ENCODE results near the gene GOLGA2. TPM values are rescaled to one million over a fixed set of nuclear protein-coding genes. Genes with fewer than 3 reads are reported as not detected.

GOLGA2 gene
- polyA plus RNA-seq (2012; ENCODE audit: insufficient read depth, insufficient read length): 49.7 TPM

- DNase-seq (ENCODE audit: low read depth, low spot score): no peak
- peak within 1 kb of the TSS; percentile 88 for H3K4me3 ChIP-seq (ENCODE audit: low read length)
Measured at GRCh38 chr9:128275198-128276007, at the start of gene GOLGA2. Gene GOLGA2 (minus strand): TSS chr9:128276007. CDS start chr9:128275976, 31 bp downstream.

- no peak overlapping the region for H3K4me3 ChIP-seq (ENCODE audit: low read length)
- DNase-seq (ENCODE audit: low read depth, low spot score): no peak
Measured at GRCh38 chr9:128324401-128324800, 48.6 kb upstream of the GOLGA2 start.

GRCh38 chr9:128323791-128324190, 48.0 kb upstream of the GOLGA2 start:
- DNase-seq (ENCODE audit: low read depth, low spot score): no peak
- H3K4me3 ChIP-seq (ENCODE audit: low read length): peak overlapping the region; percentile 63

- no peak for DNase-seq (ENCODE audit: low read depth, low spot score)
Measured at GRCh38 chr9:128323212-128323730, 47.5 kb upstream of the GOLGA2 start.

GRCh38 chr9:128322404-128323211, 46.8 kb upstream of the GOLGA2 start, which contains the start of the genes COQ4 and TRUB2:
Gene COQ4 (plus strand): TSS chr9:128322839. CDS start chr9:128322859, 20 bp downstream.
Gene TRUB2 (minus strand): TSS chr9:128322447. CDS start chr9:128322408, 39 bp downstream.
- H3K4me3 ChIP-seq (ENCODE audit: low read length): peak within 1 kb of the TSS; percentile 63
- DNase-seq (ENCODE audit: low read depth, low spot score): peak; percentile 90

More at GRCh38 chr9:128323212-128323730, 47.5 kb upstream of the GOLGA2 start:
- peak overlapping the region; percentile 63 for H3K4me3 ChIP-seq (ENCODE audit: low read length)

GRCh38 chr9:128321879-128322403, 46.1 kb upstream of the GOLGA2 start:
- DNase-seq (ENCODE audit: low read depth, low spot score): no peak
- peak overlapping the region; percentile 63 for H3K4me3 ChIP-seq (ENCODE audit: low read length)

GRCh38 chr9:128321343-128321742, 45.5 kb upstream of the GOLGA2 start:
- DNase-seq (ENCODE audit: low read depth, low spot score): no peak
- peak overlapping the region; percentile 63 for H3K4me3 ChIP-seq (ENCODE audit: low read length)

- no peak overlapping the region for H3K4me3 ChIP-seq (ENCODE audit: low read length)
- DNase-seq (ENCODE audit: low read depth, low spot score): no peak
Measured at GRCh38 chr9:128317629-128318028, 41.8 kb upstream of the GOLGA2 start.

GRCh38 chr9:128316421-128316820, 40.6 kb upstream of the GOLGA2 start:
- no peak overlapping the region for H3K4me3 ChIP-seq (ENCODE audit: low read length)
- no peak for DNase-seq (ENCODE audit: low read depth, low spot score)

- no peak for DNase-seq (ENCODE audit: low read depth, low spot score)
Measured at GRCh38 chr9:128314697-128315096, 38.9 kb upstream of the GOLGA2 start.

GRCh38 chr9:128310461-128310860, 34.7 kb upstream of the GOLGA2 start:
- DNase-seq (ENCODE audit: low read depth, low spot score): no peak
- no peak overlapping the region for H3K4me3 ChIP-seq (ENCODE audit: low read length)

More at GRCh38 chr9:128314697-128315096, 38.9 kb upstream of the GOLGA2 start:
- no peak overlapping the region for H3K4me3 ChIP-seq (ENCODE audit: low read length)

- no peak overlapping the region for H3K4me3 ChIP-seq (ENCODE audit: low read length)
- DNase-seq (ENCODE audit: low read depth, low spot score): no peak
Measured at GRCh38 chr9:128309551-128309950, 33.7 kb upstream of the GOLGA2 start.

GRCh38 chr9:128304971-128305288, 29.1 kb upstream of the GOLGA2 start:
- DNase-seq (ENCODE audit: low read depth, low spot score): no peak
- no peak overlapping the region for H3K4me3 ChIP-seq (ENCODE audit: low read length)

GRCh38 chr9:128304136-128304970, 28.5 kb upstream of the GOLGA2 start:
- DNase-seq (ENCODE audit: low read depth, low spot score): no peak
- no peak overlapping the region for H3K4me3 ChIP-seq (ENCODE audit: low read length)

- DNase-seq (ENCODE audit: low read depth, low spot score): no peak
Measured at GRCh38 chr9:128298535-128299482, 23.0 kb upstream of the GOLGA2 start.

GRCh38 chr9:128297221-128297773, 21.5 kb upstream of the GOLGA2 start:
- no peak for DNase-seq (ENCODE audit: low read depth, low spot score)

More at GRCh38 chr9:128298535-128299482, 23.0 kb upstream of the GOLGA2 start:
- no peak overlapping the region for H3K4me3 ChIP-seq (ENCODE audit: low read length)

More at GRCh38 chr9:128297221-128297773, 21.5 kb upstream of the GOLGA2 start:
- H3K4me3 ChIP-seq (ENCODE audit: low read length): no peak overlapping the region

Measured in Jurkat, Clone E6-1 (cell line).